Astrocyte of the cerebellum (primary cell): ENCODE measurements around the gene TRAPPC12.
A peak's percentile ranks its signal among the peaks of the same experiment; 100 is the strongest.

Experiments used
- DNase-seq: peaks from one replicate; pipeline ENCODE4 v3.0.0-alpha.2; 2011; ENCODE audit warnings: low read depth
- H3K4me3 ChIP-seq: 2 replicates; pipeline ENCODE4 v1.5.1; 2011; ENCODE audit warnings: mild to moderate bottlenecking, low read depth, low read length, moderate library complexity
- CTCF ChIP-seq: IDR thresholded peaks from 2 replicates; pipeline ENCODE4 v1.5.1; 2012; ENCODE audit warnings: low read length, low read depth, moderate library complexity, mild to moderate bottlenecking; ENCODE audit errors: missing control alignments
- in situ Hi-C: cut with HindIII; loops from 2 replicates; pipeline ENCODE4 v1.10.0; 2017; ENCODE audit warnings: low sequenced_read_pairs

Gene TRAPPC12

GRCh38 chr2:3379647-3380534, at the start of gene TRAPPC12:
TSS of gene TRAPPC12 (plus strand) at chr2:3379694. CDS start at chr2:3387624, 7,930 bp downstream.
- peak; percentile 65 for TF ChIP-seq CTCF
- in situ Hi-C loops: no loop called here

GRCh38 chr2:3332133-3332532, 47.4 kb upstream of the TRAPPC12 start:
- in situ Hi-C loops: no loop called here
- H3K4me3 ChIP-seq: no peak overlapping the region
- no peak for DNase-seq
- TF ChIP-seq CTCF: no peak

More at GRCh38 chr2:3379647-3380534, at the start of gene TRAPPC12:
- H3K4me3 ChIP-seq: peak within 1 kb of the TSS; percentile 67
- DNase-seq: peak; percentile 18

DNA sequence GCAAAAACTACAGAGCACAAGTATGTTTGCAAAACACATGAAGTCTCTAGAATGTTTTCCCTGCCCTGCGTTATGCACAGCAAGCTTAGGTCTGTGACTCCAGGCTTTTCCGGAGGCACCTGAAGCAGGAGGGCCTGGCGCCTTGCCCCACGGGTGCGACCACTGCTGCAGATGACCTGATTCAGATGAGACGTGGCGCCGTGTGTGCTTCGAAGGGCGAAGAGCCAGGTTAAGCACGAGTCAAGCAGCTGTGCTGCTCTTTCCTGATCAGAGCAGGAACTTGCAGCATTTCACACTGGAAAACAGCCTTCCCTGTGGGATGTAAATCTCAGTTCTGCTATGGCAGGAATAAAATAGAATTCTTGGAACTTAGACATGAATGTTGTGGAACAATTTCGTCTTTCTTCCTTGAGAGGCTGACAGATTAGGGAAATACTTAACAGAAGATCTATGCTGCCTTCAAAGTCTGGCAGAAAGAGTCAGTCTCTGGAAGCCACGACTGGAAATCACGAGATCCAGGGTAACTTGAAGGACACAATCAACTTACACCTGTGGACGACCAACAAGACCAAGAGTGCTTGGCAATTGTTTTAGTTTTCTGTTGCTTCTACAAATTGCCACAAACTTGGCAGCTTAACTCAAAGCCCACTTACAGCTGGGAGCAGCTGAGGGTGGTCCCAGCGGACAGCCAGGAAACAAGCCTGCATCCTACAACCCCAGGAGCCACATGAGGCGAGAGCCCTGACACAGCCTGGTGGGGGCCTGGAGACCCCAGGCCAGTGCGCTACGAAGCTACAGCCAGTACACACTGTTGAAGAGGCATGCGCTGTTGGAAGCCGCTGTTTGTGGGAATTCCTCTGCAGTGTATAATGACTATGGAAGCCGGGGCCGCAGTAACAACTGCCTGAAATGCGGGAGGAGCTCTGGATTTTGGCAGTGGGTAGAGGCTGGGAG, 44.8 kb upstream of the TRAPPC12 start:
- in situ Hi-C loops: no loop called here
- H3K4me3 ChIP-seq: no peak overlapping the region
- no peak for DNase-seq
- TF ChIP-seq CTCF: no peak

DNA sequence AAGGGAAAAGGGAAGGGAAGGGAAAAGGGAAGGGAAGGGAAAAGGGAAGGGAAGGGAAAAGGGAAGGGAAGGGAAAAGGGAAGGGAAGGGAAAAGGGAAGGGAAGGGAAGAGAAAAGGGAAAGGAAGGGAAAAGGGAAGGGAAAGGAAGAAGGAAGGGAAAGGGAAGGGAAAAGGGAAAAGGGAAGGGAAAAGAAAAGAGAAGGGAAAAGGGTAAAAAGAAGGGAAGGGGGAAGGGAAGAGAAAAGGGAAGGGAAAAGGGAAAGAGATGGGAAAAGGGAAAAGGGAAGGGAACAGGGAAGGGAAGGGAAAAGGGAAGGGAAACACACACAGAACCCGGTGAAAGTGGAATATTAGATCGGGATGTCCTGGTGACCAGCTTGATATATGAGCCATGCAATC, 42.6 kb upstream of the TRAPPC12 start:
- no peak for DNase-seq
- no peak for TF ChIP-seq CTCF
- in situ Hi-C loops: no loop called here
- H3K4me3 ChIP-seq: no peak overlapping the region

- no peak for DNase-seq
- no peak for TF ChIP-seq CTCF
- no peak overlapping the region for H3K4me3 ChIP-seq
- in situ Hi-C loops: no loop called here
These were observed 41.2 kb upstream of the TRAPPC12 start for GRCh38 chr2:3338340-3338739.

- in situ Hi-C loops: no loop called here
- H3K4me3 ChIP-seq: no peak overlapping the region
- TF ChIP-seq CTCF: no peak
- DNase-seq: no peak
These were observed 39.4 kb upstream of the TRAPPC12 start for GRCh38 chr2:3340144-3340543.
